Measurements from ENCODE around the gene SLC28A1. TPM values are rescaled to one million over a fixed set of nuclear protein-coding genes. Genes with fewer than 3 reads are reported as not detected.

The SLC28A1 gene
- total RNA-seq, 2 experiments from 2014 or later = not detected

DNA sequence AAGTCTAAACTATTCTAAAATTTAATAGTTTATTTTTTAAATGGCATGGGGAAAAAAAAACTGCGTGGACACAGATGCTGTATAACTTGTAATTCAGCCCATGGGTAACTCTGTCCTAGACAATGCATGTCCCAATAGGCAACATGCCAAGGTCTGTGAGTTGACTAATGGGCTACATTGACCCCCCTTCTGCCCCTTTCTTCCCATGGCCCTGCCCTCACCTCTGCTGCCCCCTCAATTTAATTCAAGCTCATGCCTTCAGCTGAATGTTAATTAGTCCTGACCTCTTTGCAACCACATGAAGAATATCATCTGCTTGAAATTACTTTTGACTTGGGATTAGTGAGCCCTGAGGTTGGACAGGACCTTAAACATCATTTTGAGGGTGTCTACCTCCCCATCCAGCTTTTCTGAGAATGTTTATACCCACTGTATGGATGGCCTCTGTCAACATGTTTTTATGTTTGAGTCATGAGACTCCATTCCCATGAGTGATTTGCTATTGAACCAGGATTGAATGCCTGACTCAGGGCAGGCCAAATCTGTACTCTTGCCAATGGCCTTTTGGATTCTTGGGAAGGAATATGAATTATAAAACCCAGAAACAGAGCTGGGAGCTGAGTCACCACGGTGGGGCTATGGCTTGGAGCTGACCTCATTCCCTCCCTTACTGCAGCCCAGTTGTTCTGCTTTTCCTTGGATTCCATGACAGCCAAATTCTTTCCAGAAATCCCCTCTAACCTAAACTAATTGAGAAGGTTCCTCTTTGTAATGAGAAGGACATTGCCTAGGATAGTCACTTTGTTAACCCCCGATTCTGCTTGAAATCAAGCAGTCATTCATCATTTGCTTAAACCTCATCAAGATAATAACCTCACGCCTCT is 63.7 kb downstream of the SLC28A1 start:
- H3K27ac Mint-ChIP-seq = no peak overlapping the region
- H3K4me1 Mint-ChIP-seq = no peaks in the 10 kb centered on the region
- no peaks in the 10 kb centered on the region for H3K9me3 Mint-ChIP-seq
- ChIA-PET POLR2A (no interaction called here), CTCF (no interaction called here)
- no peak overlapping the region for H3K4me3 Mint-ChIP-seq
- no peaks in the 10 kb centered on the region for H3K36me3 Mint-ChIP-seq (ENCODE audit: low read depth)
- H3K27me3 Mint-ChIP-seq = peaks cover 8% of the 10 kb centered on the region
- DNase-seq = no peak

DNA sequence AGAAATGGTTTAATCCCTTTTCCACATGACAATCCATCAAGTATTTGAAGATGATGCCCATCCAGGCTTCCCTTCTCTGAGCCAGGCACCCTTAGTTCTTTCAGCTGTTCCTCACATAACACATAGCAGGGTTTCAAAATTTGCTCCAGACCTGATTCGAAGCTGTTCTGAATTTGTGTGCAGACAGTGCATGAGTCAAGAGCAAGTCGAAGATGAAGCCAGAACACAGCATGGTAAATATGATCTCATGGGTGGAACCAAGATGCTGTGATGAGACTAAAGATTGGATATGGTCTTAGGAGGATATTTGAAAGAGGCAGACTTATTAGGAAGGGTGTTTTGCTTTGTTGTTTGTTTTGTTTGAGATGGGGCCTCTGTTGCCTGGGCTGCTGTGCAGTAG is 64.6 kb downstream of the SLC28A1 start:
- no peaks in the 10 kb centered on the region for H3K9me3 Mint-ChIP-seq
- ChIA-PET POLR2A (no interaction called here), CTCF (no interaction called here)
- H3K4me1 Mint-ChIP-seq = no peaks in the 10 kb centered on the region
- H3K36me3 Mint-ChIP-seq (ENCODE audit: low read depth) = no peaks in the 10 kb centered on the region
- H3K27ac Mint-ChIP-seq = no peak overlapping the region
- H3K4me3 Mint-ChIP-seq = no peak overlapping the region
- H3K27me3 Mint-ChIP-seq = peaks cover 8% of the 10 kb centered on the region
- no peak for DNase-seq

DNA sequence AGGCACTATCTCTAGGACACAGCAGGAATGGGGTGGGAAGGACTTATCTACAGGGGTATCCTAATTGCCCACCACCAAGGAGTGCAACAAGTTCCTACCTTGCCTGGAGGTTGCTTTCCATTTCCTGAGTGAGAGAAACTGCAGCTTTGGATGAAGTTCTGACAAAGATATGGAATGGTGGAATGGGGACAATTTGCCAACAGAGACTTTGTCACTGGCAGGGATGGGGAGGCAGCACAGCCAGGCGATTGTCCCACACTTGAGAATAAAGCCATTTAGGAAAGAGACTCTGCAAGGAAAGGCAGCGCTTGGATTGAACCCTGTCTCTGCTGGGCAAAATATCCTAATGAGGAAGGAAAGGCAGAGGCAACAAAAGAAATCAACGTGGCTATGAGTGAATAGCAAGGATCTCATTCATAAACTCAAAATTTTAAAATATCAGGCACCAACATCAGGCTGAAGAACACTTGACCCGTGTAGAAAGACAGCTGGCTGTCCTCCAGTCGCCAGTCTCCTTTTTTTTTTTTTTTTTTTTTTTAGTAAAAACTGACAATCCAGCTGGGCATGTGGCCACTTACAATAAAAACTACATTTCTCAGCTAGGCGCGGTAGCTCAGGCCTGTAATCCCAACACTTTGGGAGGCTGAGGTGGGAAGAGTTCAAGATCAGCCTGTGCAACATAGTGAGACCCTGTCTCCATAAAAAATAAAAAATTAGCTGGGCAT is 65.5 kb downstream of the SLC28A1 start:
- Mint-ChIP-seq H3K4me3 (no peak overlapping the region), H3K36me3 (ENCODE audit: low read depth) (no peaks in the 10 kb centered on the region), H3K9me3 (no peaks in the 10 kb centered on the region), H3K4me1 (no peaks in the 10 kb centered on the region), H3K27ac (no peak overlapping the region), H3K27me3 (peaks cover 11% of the 10 kb centered on the region)
- CTCF ChIA-PET = interaction anchor here (0.5 kb wide), 1 partner anchor 378 kb away, joined by 4 read pairs; no protein-coding TSS in a partner anchor
- POLR2A ChIA-PET = interaction anchor here (1.4 kb wide), 1 partner anchor 9 kb away, joined by 3 read pairs; no protein-coding TSS in a partner anchor
- DNase-seq = no peak

DNA sequence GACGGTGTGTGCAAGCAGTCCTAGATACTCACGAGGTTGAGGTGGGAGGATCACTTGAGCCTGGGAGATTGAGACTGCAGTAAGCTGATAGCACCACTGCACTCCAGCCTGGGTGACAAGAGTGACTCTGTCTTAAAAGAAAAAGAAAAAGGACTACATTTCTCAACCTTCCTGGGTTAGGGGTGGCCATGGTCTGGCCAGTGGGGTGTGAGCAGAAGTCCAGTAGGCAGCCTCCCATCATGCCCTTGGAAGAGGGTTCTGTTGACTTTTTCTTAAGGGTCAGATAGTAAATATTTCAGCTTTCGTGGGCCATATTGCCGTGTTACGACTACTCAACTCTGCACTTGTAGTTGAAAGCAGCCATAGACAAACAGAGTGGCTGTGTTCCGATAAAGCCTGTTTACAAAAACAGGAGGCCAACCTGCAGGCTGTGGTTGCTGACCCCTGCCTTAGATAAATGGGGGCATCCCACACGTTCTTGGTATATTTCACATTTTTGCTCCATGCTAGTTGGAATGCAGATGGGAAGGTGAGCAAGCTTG is 66.2 kb downstream of the SLC28A1 start:
- Mint-ChIP-seq H3K27me3 (peaks cover 15% of the 10 kb centered on the region), H3K27ac (no peak overlapping the region), H3K4me3 (no peak overlapping the region), H3K4me1 (no peaks in the 10 kb centered on the region), H3K9me3 (no peaks in the 10 kb centered on the region), H3K36me3 (ENCODE audit: low read depth) (no peaks in the 10 kb centered on the region)
- CTCF ChIA-PET = interaction anchor here (0.5 to 1.4 kb wide), 2 partner anchors 23 to 379 kb away, joined by 3 to 4 read pairs; no protein-coding TSS in a partner anchor
- no peak for DNase-seq
- POLR2A ChIA-PET = interaction anchor here (1.4 kb wide), 1 partner anchor 8 kb away, joined by 3 read pairs; no protein-coding TSS in a partner anchor

DNA sequence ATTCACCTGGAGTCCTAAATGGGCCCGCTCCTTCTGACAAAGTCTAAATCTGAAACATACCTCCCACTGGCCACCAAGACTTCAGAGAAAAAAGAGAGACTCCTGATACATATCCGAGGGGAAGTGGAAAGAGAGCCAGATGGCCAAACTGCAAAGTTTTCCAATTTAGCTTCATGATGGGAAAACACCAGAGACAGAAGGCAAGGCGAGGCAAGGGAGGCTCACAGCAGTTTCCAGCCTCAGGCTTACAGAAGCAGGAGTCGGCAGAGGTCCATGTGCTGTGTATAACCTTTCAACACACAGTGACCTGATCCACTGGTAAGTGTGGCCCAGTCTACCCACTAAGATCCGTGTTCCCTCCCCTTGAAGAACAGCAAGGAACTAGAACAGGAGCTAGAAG is 67.3 kb downstream of the SLC28A1 start:
- Mint-ChIP-seq H3K36me3 (ENCODE audit: low read depth) (no peaks in the 10 kb centered on the region), H3K27ac (no peak overlapping the region), H3K4me3 (no peak overlapping the region), H3K9me3 (no peaks in the 10 kb centered on the region), H3K4me1 (peaks cover 3% of the 10 kb centered on the region), H3K27me3 (peaks cover 25% of the 10 kb centered on the region)
- POLR2A ChIA-PET = no interaction called here
- no peak for DNase-seq
- CTCF ChIA-PET = interaction anchor here (1.4 kb wide), 1 partner anchor 24 kb away, joined by 3 read pairs; no protein-coding TSS in a partner anchor

DNA sequence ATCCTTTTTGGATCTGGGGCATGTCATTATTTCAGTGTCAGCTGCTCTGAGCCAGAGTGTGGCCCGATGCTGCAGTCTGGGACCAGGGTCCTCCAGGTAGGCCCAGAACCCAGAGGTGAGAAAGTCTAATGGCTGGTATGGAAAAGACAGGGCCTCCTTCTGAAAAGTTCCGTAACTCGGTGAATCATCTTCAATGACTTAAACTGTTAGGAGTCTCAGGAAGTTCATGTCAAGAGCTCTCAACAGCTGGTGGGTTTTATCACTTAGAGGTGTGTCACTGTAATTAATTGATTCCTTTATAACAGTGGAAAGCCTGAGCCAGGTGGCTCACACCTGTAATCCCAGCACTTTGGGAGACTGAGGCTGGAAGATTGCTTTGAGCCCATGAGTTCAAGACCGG is 68.7 kb downstream of the SLC28A1 start:
- CTCF ChIA-PET = no interaction called here
- Mint-ChIP-seq H3K4me1 (peaks cover 3% of the 10 kb centered on the region), H3K27ac (no peak overlapping the region), H3K4me3 (no peak overlapping the region), H3K36me3 (ENCODE audit: low read depth) (no peaks in the 10 kb centered on the region), H3K27me3 (peaks cover 32% of the 10 kb centered on the region), H3K9me3 (no peaks in the 10 kb centered on the region)
- no peak for DNase-seq
- POLR2A ChIA-PET = no interaction called here

DNA sequence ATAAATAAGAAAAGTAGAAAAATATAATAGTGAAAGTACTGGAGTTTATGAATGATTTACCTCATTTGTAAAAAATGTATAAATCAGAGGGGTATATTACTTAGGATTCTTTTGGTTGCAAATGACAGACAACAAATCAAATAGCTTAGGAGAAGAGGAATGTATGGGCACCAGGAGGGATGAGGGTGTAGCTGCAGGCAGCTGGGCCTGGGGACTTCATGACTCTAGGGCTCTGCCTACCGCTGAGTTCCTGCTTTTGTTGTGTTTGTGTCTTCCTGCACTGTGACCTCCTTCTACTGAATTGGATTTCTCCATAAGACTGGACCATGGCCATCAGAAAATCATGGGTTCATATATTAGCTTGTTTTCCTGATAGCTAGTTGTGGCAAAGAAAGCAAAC is 69.3 kb downstream of the SLC28A1 start:
- H3K27ac Mint-ChIP-seq = no peak overlapping the region
- POLR2A ChIA-PET = no interaction called here
- CTCF ChIA-PET = no interaction called here
- H3K9me3 Mint-ChIP-seq = no peaks in the 10 kb centered on the region
- H3K27me3 Mint-ChIP-seq = peaks cover 33% of the 10 kb centered on the region
- peaks cover 3% of the 10 kb centered on the region for H3K4me1 Mint-ChIP-seq
- no peaks in the 10 kb centered on the region for H3K36me3 Mint-ChIP-seq (ENCODE audit: low read depth)
- DNase-seq = no peak
- H3K4me3 Mint-ChIP-seq = no peak overlapping the region

DNA sequence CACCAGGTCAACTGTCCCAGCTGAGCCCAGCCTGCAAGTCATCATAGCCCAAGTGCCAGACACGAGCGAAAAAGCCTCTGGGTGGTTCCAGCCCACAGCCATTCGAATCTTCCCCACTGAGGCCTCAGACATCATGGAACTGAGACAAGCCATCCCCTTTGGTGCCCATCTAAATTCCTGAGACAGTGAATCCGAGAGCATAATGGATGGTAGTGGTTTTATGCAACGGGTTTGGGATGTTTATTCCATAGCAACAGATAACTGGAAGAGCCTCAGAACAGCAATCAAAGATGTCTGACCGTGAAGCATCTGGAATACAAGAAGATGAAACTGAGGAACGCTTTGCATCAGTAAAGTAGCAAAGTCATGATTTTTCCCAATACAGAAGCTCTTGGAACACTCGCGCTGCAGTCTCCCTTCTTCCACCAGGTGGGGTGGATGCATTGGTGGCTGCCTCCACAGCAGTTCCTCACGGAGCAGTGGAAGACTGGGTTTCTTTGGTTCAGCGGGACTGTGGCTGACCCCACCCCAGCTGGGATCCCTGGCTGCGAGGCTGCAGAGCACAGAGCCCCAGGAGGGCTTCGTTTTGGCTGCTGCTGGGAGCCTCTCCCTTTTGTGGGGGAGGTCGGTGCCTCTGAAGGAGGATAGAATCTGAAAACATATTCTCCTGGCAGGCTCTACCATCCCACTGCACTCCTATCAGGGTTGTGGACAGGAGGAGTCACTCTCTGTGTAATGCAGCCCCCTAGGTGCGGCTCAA is 70.8 kb downstream of the SLC28A1 start:
- H3K4me3 Mint-ChIP-seq = no peak overlapping the region
- peaks cover 8% of the 10 kb centered on the region for H3K4me1 Mint-ChIP-seq
- peaks cover 33% of the 10 kb centered on the region for H3K27me3 Mint-ChIP-seq
- ChIA-PET CTCF (interaction anchor here (0.9 to 1.0 kb wide), 2 partner anchors 89 to 113 kb away, joined by 3 to 5 read pairs; no protein-coding TSS in a partner anchor), POLR2A (no interaction called here)
- DNase-seq = peak; percentile 32
- H3K27ac Mint-ChIP-seq = no peak overlapping the region
- no peaks in the 10 kb centered on the region for H3K9me3 Mint-ChIP-seq
- H3K36me3 Mint-ChIP-seq (ENCODE audit: low read depth) = no peaks in the 10 kb centered on the region

DNA sequence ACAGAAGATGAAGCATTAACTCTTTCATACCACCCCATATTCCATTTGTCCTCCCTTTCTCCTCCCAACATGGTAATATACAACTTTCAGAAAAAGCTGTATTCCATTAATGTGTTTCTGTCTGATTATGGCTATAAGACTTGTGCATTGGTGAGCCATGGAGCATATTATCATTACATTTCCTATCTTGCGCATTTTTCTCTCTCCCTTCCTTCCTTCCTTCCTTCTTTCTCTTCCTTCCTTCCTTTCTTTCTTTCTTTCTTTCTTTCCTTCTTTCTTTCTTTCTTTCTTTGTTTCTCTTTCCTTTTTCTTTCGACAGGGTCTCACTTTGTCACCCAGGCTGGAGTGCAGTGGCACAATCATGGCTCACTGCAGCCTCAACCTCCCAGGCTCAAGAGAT is 71.7 kb downstream of the SLC28A1 start:
- H3K27ac Mint-ChIP-seq = no peak overlapping the region
- POLR2A ChIA-PET = no interaction called here

DNA sequence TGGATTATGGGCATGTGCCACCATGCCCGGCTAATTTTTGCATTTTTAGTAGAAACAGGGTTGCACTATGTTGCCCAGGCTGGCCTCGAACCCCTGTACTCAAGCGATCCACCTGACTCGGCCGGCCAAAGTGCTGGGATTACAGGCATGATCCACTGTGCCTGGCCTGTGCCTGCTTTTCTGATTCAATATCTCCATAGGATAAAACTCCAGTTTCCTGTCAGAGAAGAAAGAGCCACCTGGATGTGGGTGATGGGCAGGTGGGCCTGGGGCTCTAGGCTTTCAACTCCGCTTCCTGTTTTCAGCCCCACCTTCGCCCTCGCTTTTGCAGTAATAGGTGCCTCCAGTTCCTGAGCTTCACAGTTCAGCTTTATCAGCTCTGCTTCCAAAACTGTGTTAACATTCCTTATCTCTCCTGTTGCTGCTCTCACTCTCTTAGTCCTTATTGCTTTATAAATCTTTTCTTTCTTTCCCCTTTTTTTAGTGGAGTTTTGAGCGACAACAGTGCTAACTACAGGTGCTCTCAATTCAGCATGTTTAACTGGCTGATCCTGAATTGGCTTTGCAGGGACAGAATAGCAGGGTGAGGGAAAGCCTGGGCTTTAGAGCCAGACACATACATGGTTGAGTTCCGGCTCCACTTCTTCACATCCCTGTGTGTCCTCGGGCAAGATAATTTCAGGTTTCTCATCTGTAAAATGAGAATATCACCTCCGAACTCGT is 76.1 kb downstream of the SLC28A1 start:
- DNase-seq = no peak
- no peak overlapping the region for H3K4me3 Mint-ChIP-seq
- no peaks in the 10 kb centered on the region for H3K36me3 Mint-ChIP-seq (ENCODE audit: low read depth)
- H3K27me3 Mint-ChIP-seq = peaks cover 27% of the 10 kb centered on the region
- ChIA-PET POLR2A (no interaction called here), CTCF (no interaction called here)
- H3K27ac Mint-ChIP-seq = no peak overlapping the region
- H3K9me3 Mint-ChIP-seq = no peaks in the 10 kb centered on the region
- peaks cover 8% of the 10 kb centered on the region for H3K4me1 Mint-ChIP-seq

More for the DNA sequence above, 71.7 kb downstream of the SLC28A1 start:
- Mint-ChIP-seq H3K27me3 (peaks cover 33% of the 10 kb centered on the region), H3K9me3 (no peaks in the 10 kb centered on the region), H3K36me3 (ENCODE audit: low read depth) (no peaks in the 10 kb centered on the region), H3K4me1 (peaks cover 8% of the 10 kb centered on the region), H3K4me3 (no peak overlapping the region)
- no peak for DNase-seq
- CTCF ChIA-PET = no interaction called here

DNA sequence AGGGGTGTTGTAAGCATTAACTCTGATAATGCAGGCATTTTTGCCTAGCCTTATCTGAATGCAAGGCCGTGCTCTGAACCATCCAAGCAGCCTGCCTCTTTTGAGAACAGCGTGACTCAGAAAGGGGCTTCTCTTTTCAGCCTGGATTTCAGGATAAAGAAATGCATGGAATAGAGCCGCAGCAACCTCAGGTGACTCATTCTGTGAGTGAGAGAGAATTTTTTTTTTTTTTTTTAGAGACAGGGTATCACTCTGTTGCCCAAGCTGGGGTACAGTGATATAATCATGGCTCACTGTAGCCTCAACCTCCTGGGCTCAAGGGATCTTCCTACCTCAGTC is 76.6 kb downstream of the SLC28A1 start:
- CTCF ChIA-PET = no interaction called here

DNA sequence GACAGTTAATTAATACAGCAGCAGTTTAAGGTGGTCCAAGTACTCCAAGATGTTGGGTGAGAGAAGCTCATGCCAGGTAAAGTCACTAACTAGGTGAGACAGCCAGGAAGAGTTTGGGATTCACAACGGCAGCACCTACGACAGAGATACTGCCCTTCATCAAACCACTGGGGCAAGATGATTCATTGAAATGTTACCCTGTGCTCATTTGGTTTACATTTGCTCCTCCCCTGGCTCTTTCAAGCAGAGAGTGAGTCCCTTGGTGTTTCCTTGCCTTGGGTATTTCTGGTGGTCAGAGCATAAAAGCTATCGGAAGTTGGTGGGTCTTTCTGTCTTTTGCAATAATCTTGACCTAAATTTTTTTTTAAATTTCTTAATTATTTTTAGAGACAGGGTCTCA is 77.2 kb downstream of the SLC28A1 start:
- DNase-seq = no peak
- ChIA-PET CTCF (no interaction called here), POLR2A (interaction anchor here (0.8 kb wide), 1 partner anchor 20 kb away, joined by 4 read pairs; the partner anchor contains the start of gene PDE8A)

More for the DNA sequence above, 76.6 kb downstream of the SLC28A1 start:
- H3K27ac Mint-ChIP-seq = no peak overlapping the region
- no peak for DNase-seq
- H3K27me3 Mint-ChIP-seq = peaks cover 22% of the 10 kb centered on the region
- no peaks in the 10 kb centered on the region for H3K9me3 Mint-ChIP-seq
- H3K4me3 Mint-ChIP-seq = no peak overlapping the region
- H3K36me3 Mint-ChIP-seq (ENCODE audit: low read depth) = no peaks in the 10 kb centered on the region
- POLR2A ChIA-PET = interaction anchor here (0.8 kb wide), 1 partner anchor 21 kb away, joined by 4 read pairs; the partner anchor contains the start of gene PDE8A
- peaks cover 5% of the 10 kb centered on the region for H3K4me1 Mint-ChIP-seq

More for the DNA sequence above, 77.2 kb downstream of the SLC28A1 start:
- Mint-ChIP-seq H3K4me1 (peaks cover 5% of the 10 kb centered on the region), H3K4me3 (no peak overlapping the region), H3K36me3 (ENCODE audit: low read depth) (no peaks in the 10 kb centered on the region), H3K27ac (no peak overlapping the region), H3K27me3 (peaks cover 20% of the 10 kb centered on the region), H3K9me3 (no peaks in the 10 kb centered on the region)

All from activated CD4-positive, alpha-beta memory T cell treated with anti-CD3 and anti-CD28 coated beads, Interleukin-2, amount 10 ng/mL, durations not matched to agents 7 days and 5 days (primary cell).